NT2/D1 (cell line): ENCODE data around the gene TNFSF15.

Experiments used
- DNase-seq: peaks from one replicate; pipeline ENCODE4 v3.0.0-alpha.2; 2011; ENCODE audit warnings: low read depth, low spot score
- H3K27me3 ChIP-seq: 2 replicates; pipeline ENCODE4 v1.6.0; 2011; ENCODE audit warnings: mild to moderate bottlenecking; ENCODE audit not compliant: insufficient read length, insufficient read depth
- H3K36me3 ChIP-seq: 2 replicates; pipeline ENCODE4 v1.6.1; 2011; ENCODE audit warnings: mild to moderate bottlenecking, low read length, mixed read lengths; ENCODE audit not compliant: insufficient read depth, insufficient read length
- H3K4me1 ChIP-seq: 2 replicates; pipeline ENCODE4 v1.5.1; 2011; ENCODE audit not compliant: insufficient read depth, insufficient read length
- H3K4me3 ChIP-seq: 2 replicates; pipeline ENCODE4 v1.5.1; 2011; ENCODE audit warnings: low read depth; ENCODE audit not compliant: insufficient read length
- H3K9ac ChIP-seq: 2 replicates; pipeline ENCODE4 v1.6.0; 2011; ENCODE audit warnings: low read depth; ENCODE audit not compliant: insufficient read length
- H3K9me3 ChIP-seq: 2 replicates; pipeline ENCODE4 v1.5.1; 2011; ENCODE audit warnings: mild to moderate bottlenecking, low read length; ENCODE audit not compliant: insufficient read depth
- SUZ12 ChIP-seq: IDR thresholded peaks from 2 replicates; pipeline ENCODE4 v1.6.1; 2011; ENCODE audit not compliant: insufficient read length, insufficient read depth; ENCODE audit errors: extremely low read depth
- YY1 ChIP-seq: IDR thresholded peaks from 2 replicates; pipeline ENCODE4 v1.6.1; 2011; ENCODE audit not compliant: insufficient read length, insufficient read depth
- ZNF274 ChIP-seq: IDR thresholded peaks from 2 replicates; pipeline ENCODE4 v1.6.1; 2011; ENCODE audit warnings: mild to moderate bottlenecking, low read depth, low read length

The TNFSF15 gene

GRCh38 chr9:114810614-114811013 lies 4.8 kb upstream of the TNFSF15 start:
- peaks cover 2% of the 10 kb centered on the region for H3K4me1 ChIP-seq
- H3K9ac ChIP-seq: no peak overlapping the region
- H3K36me3 ChIP-seq: no peaks in the 10 kb centered on the region
- H3K4me3 ChIP-seq: no peak overlapping the region
- H3K9me3 ChIP-seq: no peaks in the 10 kb centered on the region
- no peak for DNase-seq
- peaks cover 2% of the 10 kb centered on the region for H3K27me3 ChIP-seq
- TF ChIP-seq ZNF274 (no peak), YY1 (no peak), SUZ12 (no peak)

- Histone ChIP-seq H3K4me1 (peaks cover 3% of the 10 kb centered on the region), H3K27me3 (no peaks in the 10 kb centered on the region), H3K36me3 (no peaks in the 10 kb centered on the region), H3K4me3 (no peak overlapping the region), H3K9ac (no peak overlapping the region), H3K9me3 (no peaks in the 10 kb centered on the region)
- DNase-seq: no peak
- TF ChIP-seq ZNF274 (no peak), SUZ12 (no peak), YY1 (no peak)
Measured at GRCh38 chr9:114806526-114806900, 674 bp upstream of the TNFSF15 start.

- no peak overlapping the region for H3K4me3 ChIP-seq
- no peaks in the 10 kb centered on the region for H3K27me3 ChIP-seq
- no peaks in the 10 kb centered on the region for H3K36me3 ChIP-seq
- H3K9me3 ChIP-seq: no peaks in the 10 kb centered on the region
- H3K9ac ChIP-seq: no peak overlapping the region
- H3K4me1 ChIP-seq: peaks cover 5% of the 10 kb centered on the region
- DNase-seq: no peak
- TF ChIP-seq ZNF274 (no peak), YY1 (no peak), SUZ12 (no peak)
Measured at GRCh38 chr9:114804505-114804904, 1.3 kb downstream of the TNFSF15 start.

GRCh38 chr9:114803479-114804265 lies 2.2 kb downstream of the TNFSF15 start:
- H3K36me3 ChIP-seq: no peaks in the 10 kb centered on the region
- TF ChIP-seq YY1: no peak
- no peak for TF ChIP-seq ZNF274
- TF ChIP-seq SUZ12: no peak
- H3K9me3 ChIP-seq: no peaks in the 10 kb centered on the region
- peaks cover 6% of the 10 kb centered on the region for H3K4me1 ChIP-seq
- DNase-seq: no peak
- H3K9ac ChIP-seq: no peak overlapping the region
- H3K27me3 ChIP-seq: no peaks in the 10 kb centered on the region
- H3K4me3 ChIP-seq: no peak overlapping the region

GRCh38 chr9:114799925-114800324 lies 5.9 kb downstream of the TNFSF15 start:
- TF ChIP-seq SUZ12 (no peak), YY1 (no peak), ZNF274 (no peak)
- H3K27me3 ChIP-seq: no peaks in the 10 kb centered on the region
- H3K9ac ChIP-seq: no peak overlapping the region
- H3K9me3 ChIP-seq: no peaks in the 10 kb centered on the region
- no peak for DNase-seq
- H3K4me3 ChIP-seq: no peak overlapping the region
- no peaks in the 10 kb centered on the region for H3K36me3 ChIP-seq
- peaks cover 3% of the 10 kb centered on the region for H3K4me1 ChIP-seq

GRCh38 chr9:114799441-114799840 lies 6.4 kb downstream of the TNFSF15 start:
- H3K9me3 ChIP-seq: no peaks in the 10 kb centered on the region
- no peaks in the 10 kb centered on the region for H3K36me3 ChIP-seq
- peak; percentile 57 for DNase-seq
- peaks cover 3% of the 10 kb centered on the region for H3K4me1 ChIP-seq
- no peak overlapping the region for H3K9ac ChIP-seq
- no peaks in the 10 kb centered on the region for H3K27me3 ChIP-seq
- H3K4me3 ChIP-seq: no peak overlapping the region
- TF ChIP-seq ZNF274 (no peak), YY1 (no peak), SUZ12 (no peak)

- TF ChIP-seq SUZ12 (no peak), ZNF274 (no peak), YY1 (no peak)
- no peak for DNase-seq
- Histone ChIP-seq H3K9ac (no peak overlapping the region), H3K36me3 (no peaks in the 10 kb centered on the region), H3K27me3 (no peaks in the 10 kb centered on the region), H3K4me3 (no peak overlapping the region), H3K4me1 (peaks cover 3% of the 10 kb centered on the region), H3K9me3 (no peaks in the 10 kb centered on the region)
Measured at GRCh38 chr9:114798780-114799427, 6.9 kb downstream of the TNFSF15 start.
